Astrocyte (in vitro differentiated cells and primary cell): ENCODE measurements around the gene ANKRD62.

Source experiments
- CTCF ChIP-seq: IDR thresholded peaks from 2 replicates; pipeline ENCODE4 v1.5.1; 2011; ENCODE audit warnings: low read depth, mild to moderate bottlenecking, inconsistent platforms, low read length, moderate library complexity; ENCODE audit not compliant: insufficient read depth
- EZH2 ChIP-seq: IDR thresholded peaks from 2 replicates; pipeline ENCODE4 v1.6.1; 2012; ENCODE audit warnings: mild to moderate bottlenecking, low read length, inconsistent platforms; ENCODE audit not compliant: insufficient read depth

- TF ChIP-seq CTCF, result no peak
- TF ChIP-seq EZH2, result no peak
Measured at GRCh38 chr18:12062974-12063373, 30.7 kb upstream of the ANKRD62 start.
